ENCODE results near the gene G3BP1. TPM values are rescaled to one million over a fixed set of nuclear protein-coding genes. Genes with fewer than 3 reads are reported as not detected.

G3BP1 gene
- total and polyA plus RNA-seq, 4 experiments from 2014 or later: 178 to 193 (median 189) TPM

DNA sequence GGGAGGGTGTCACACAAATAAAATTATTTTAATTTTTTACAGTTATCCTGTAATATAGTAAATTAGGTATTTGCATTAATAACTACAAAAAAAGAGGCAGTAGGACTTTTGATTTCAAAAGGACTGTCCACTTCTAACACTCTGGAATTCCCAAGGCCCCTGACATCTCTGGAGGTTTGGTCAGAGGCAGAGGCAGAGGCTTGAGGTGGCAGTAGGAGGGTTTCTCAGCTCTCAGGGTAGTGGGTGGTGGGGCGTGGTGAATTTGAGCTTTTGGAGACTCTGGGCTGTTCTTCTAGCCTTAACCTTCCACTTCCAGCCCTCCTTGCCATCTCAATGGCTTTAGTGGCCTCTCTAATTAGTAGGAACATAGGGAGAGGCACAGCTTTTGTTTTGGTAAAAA lies 36.1 kb upstream of the G3BP1 start:
- ChIA-PET CTCF (ENCODE audit: partially characterized antibody) (interaction anchor here (1.4 kb wide), 1 partner anchor 11 kb away, joined by 3 read pairs; no protein-coding TSS in a partner anchor), POLR2A (ENCODE audit: partially characterized antibody) (interaction anchor here (1.4 kb wide), 1 partner anchor 17 kb away, joined by 3 read pairs; no protein-coding TSS in a partner anchor)
- peaks cover 4 to 8% (median 5%) of the 10 kb centered on the region in 4 donors for H3K4me1 Mint-ChIP-seq
- H3K27ac Mint-ChIP-seq: no peak overlapping the region
- H3K27me3 Mint-ChIP-seq: no peaks in the 10 kb centered on the region
- no peak overlapping the region for H3K4me3 Mint-ChIP-seq
- H3K27ac ChIP-seq (ENCODE audit: low read depth, low read length): no peak overlapping the region
- H3K9me3 Mint-ChIP-seq: no peaks in the 10 kb centered on the region
- H3K36me3 ChIP-seq (ENCODE audit: insufficient read depth, low read length): no peaks in the 10 kb centered on the region
- no peak for DNase-seq
- H3K4me3 ChIP-seq (ENCODE audit: low read length in 2 of 2): no peak overlapping the region
- no peaks in the 10 kb centered on the region for H3K27me3 ChIP-seq (ENCODE audit: insufficient read depth, low read length)
- H3K9me3 ChIP-seq (ENCODE audit: control insufficient read depth in 1 of 2, low read length in 2 of 2): no peaks in the 10 kb centered on the region
- intact Hi-C loops (cut with micrococcal nuclease): no loop called here
- H3K4me1 ChIP-seq (ENCODE audit: insufficient read depth, low read length): peaks cover 4% of the 10 kb centered on the region
- peaks cover 37 to 44% of the 10 kb centered on the region in 2 donors for H3K36me3 Mint-ChIP-seq

DNA sequence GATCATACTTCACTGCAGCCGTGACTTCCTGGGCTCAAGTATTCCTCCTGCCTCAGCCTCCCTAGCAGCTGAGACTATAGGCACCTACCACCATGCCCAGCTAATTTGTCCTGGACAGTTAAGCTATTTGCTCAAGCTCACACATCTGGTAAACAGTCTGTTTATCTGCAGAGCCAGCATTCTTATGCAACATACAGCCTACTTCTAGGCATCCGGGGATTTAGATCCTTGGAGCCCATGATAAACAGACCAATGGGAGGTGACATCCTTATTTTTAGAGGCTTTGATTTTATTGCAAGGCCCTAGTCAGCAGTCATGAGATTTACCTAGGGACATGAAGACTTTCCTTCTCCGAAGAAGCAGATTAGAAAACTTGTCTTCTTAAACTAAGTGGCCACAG lies 34.3 kb upstream of the G3BP1 start:
- POLR2A ChIA-PET (ENCODE audit: partially characterized antibody): no interaction called here
- intact Hi-C loops (cut with micrococcal nuclease): no loop called here
- no peak for DNase-seq
- no peak overlapping the region for H3K27ac Mint-ChIP-seq
- H3K4me3 ChIP-seq (ENCODE audit: low read length in 2 of 2): no peak overlapping the region
- no peaks in the 10 kb centered on the region for H3K27me3 Mint-ChIP-seq
- H3K4me1 ChIP-seq (ENCODE audit: insufficient read depth, low read length): peaks cover 9% of the 10 kb centered on the region
- H3K27me3 ChIP-seq (ENCODE audit: insufficient read depth, low read length): no peaks in the 10 kb centered on the region
- H3K36me3 Mint-ChIP-seq: peaks cover 35 to 52% of the 10 kb centered on the region in 2 donors
- H3K4me3 Mint-ChIP-seq: no peak overlapping the region
- H3K27ac ChIP-seq (ENCODE audit: low read depth, low read length): no peak overlapping the region
- CTCF ChIA-PET (ENCODE audit: partially characterized antibody): interaction anchor here (1.9 to 2.2 kb wide), 2 partner anchors 15 to 79 kb away, joined by 6 to 12 read pairs; no protein-coding TSS in a partner anchor
- H3K36me3 ChIP-seq (ENCODE audit: insufficient read depth, low read length): no peaks in the 10 kb centered on the region
- peaks cover 8 to 12% (median 10%) of the 10 kb centered on the region in 4 donors for H3K4me1 Mint-ChIP-seq
- H3K9me3 Mint-ChIP-seq: no peaks in the 10 kb centered on the region
- H3K9me3 ChIP-seq (ENCODE audit: control insufficient read depth in 1 of 2, low read length in 2 of 2): no peaks in the 10 kb centered on the region

DNA sequence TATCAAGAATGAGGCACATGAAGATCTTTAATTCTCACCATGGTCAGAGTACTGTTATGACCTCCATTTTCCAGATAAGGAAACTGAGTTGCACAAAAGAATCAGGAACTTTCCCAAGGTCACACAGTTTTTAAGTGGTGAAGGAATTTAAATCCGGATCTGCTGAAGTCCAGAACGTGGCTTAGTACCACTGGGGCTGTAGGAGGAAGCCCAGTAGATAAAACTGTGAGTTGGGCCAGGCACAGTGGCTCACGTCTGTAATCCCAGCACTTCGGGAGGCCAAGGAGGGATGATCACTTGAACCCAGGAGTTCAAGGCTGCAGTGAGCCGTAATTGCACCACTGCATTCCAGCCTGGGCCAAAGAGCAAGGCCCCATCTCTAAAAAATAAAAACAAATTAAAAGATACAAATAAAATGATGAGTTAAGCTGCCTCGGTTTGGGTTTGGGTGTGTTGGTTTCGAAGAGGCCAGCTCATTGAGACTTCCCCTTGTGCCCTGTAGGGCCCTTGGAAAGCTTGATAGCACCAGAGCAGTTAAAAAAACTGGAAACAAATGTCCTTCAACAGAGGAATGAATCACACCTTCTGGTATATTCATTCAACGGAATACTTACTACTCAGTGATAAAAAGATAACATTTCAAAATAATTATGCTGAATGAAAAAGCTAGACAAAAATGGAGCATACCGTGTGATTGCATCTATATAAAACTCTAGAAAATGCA lies 33.5 kb upstream of the G3BP1 start:
- CTCF ChIA-PET (ENCODE audit: partially characterized antibody): interaction anchor here (2.0 to 3.2 kb wide), 3 partner anchors 22 to 405 kb away, joined by 5 to 12 read pairs (median 11); no protein-coding TSS in a partner anchor
- intact Hi-C loops (cut with micrococcal nuclease): no loop called here
- no peaks in the 10 kb centered on the region for H3K9me3 Mint-ChIP-seq
- Histone ChIP-seq H3K27ac (ENCODE audit: low read depth, low read length) (no peak overlapping the region), H3K36me3 (ENCODE audit: insufficient read depth, low read length) (no peaks in the 10 kb centered on the region), H3K9me3 (ENCODE audit: control insufficient read depth in 1 of 2, low read length in 2 of 2) (no peaks in the 10 kb centered on the region), H3K27me3 (ENCODE audit: insufficient read depth, low read length) (no peaks in the 10 kb centered on the region), H3K4me3 (ENCODE audit: low read length in 2 of 2) (no peak overlapping the region), H3K4me1 (ENCODE audit: insufficient read depth, low read length) (peaks cover 9% of the 10 kb centered on the region)
- H3K27ac Mint-ChIP-seq: peak overlapping the region in 1 of 7 donors; percentile 57
- POLR2A ChIA-PET (ENCODE audit: partially characterized antibody): no interaction called here
- no peaks in the 10 kb centered on the region for H3K27me3 Mint-ChIP-seq
- DNase-seq: no peak
- H3K36me3 Mint-ChIP-seq: peaks cover 37 to 57% of the 10 kb centered on the region in 2 donors
- H3K4me1 Mint-ChIP-seq: peaks cover 8 to 16% (median 12%) of the 10 kb centered on the region in 4 donors
- no peak overlapping the region for H3K4me3 Mint-ChIP-seq

DNA sequence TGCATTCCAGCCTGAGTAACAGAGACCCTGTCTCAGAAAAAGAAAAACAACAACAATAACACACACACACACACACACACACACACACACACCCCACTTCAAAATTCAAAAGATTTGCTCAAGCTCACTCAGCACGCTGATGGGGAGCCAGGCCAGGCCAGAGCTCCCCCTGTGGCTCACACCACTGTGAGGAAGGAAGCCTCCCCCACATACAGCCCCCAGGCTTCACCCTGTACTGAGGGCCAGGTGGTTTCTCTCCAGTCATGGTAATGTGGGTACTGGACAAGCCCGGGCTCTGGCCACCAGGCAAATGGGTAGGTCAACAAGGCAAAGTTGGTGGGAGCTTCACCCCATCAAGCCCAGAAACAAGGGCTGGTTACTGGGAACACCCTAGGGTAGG lies 32.4 kb upstream of the G3BP1 start:
- Histone ChIP-seq H3K27ac (ENCODE audit: low read depth, low read length) (no peak overlapping the region), H3K4me3 (ENCODE audit: low read length in 2 of 2) (no peak overlapping the region), H3K9me3 (ENCODE audit: control insufficient read depth in 1 of 2, low read length in 2 of 2) (no peaks in the 10 kb centered on the region), H3K4me1 (ENCODE audit: insufficient read depth, low read length) (peaks cover 9% of the 10 kb centered on the region), H3K36me3 (ENCODE audit: insufficient read depth, low read length) (no peaks in the 10 kb centered on the region), H3K27me3 (ENCODE audit: insufficient read depth, low read length) (no peaks in the 10 kb centered on the region)
- POLR2A ChIA-PET (ENCODE audit: partially characterized antibody): no interaction called here
- no peak for DNase-seq
- peak overlapping the region in 1 of 7 donors; percentile 35 for H3K27ac Mint-ChIP-seq
- CTCF ChIA-PET (ENCODE audit: partially characterized antibody): interaction anchor here (0.9 to 3.2 kb wide), 13 partner anchors 8 to 404 kb away, joined by 3 to 22 read pairs (median 5); partner anchors contain the start of gene ATOX1
- H3K36me3 Mint-ChIP-seq: peaks cover 36 to 56% of the 10 kb centered on the region in 2 donors
- intact Hi-C loops (cut with micrococcal nuclease): no loop called here
- H3K4me3 Mint-ChIP-seq: no peak overlapping the region
- H3K9me3 Mint-ChIP-seq: no peaks in the 10 kb centered on the region
- peaks cover 9 to 17% (median 13%) of the 10 kb centered on the region in 4 donors for H3K4me1 Mint-ChIP-seq
- H3K27me3 Mint-ChIP-seq: no peaks in the 10 kb centered on the region

DNA sequence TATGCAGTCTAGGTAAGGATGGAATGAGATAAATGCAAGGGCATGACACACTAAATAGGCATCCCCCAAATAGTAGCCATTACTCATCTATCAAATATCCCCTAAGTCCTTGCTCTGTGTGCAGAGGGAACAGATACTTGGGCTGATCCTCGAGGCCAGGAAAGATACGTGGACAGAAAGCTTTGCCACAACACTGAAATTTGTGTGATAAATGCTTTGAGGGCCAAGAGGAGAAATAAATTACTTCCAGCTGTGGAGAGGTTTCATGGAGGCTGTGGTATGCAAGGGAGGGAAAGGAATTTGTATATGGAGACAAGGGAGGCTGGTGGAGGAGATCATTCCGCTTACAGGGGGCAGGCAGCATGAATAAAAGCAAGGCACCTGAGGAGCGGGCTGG lies 31.8 kb upstream of the G3BP1 start:
- POLR2A ChIA-PET (ENCODE audit: partially characterized antibody): interaction anchor here (0.9 kb wide), 1 partner anchor 18 kb away, joined by 3 read pairs; the partner anchor contains the start of gene ATOX1
- H3K4me3 ChIP-seq (ENCODE audit: low read length in 2 of 2): no peak overlapping the region
- H3K27ac ChIP-seq (ENCODE audit: low read depth, low read length): no peak overlapping the region
- peak overlapping the region in 1 of 8 donors; percentile 54 for H3K4me3 Mint-ChIP-seq
- peaks cover 14% of the 10 kb centered on the region for H3K4me1 ChIP-seq (ENCODE audit: insufficient read depth, low read length)
- H3K27ac Mint-ChIP-seq: no peak overlapping the region
- peaks cover 36 to 61% of the 10 kb centered on the region in 2 donors for H3K36me3 Mint-ChIP-seq
- no peaks in the 10 kb centered on the region for H3K27me3 Mint-ChIP-seq
- no peaks in the 10 kb centered on the region for H3K9me3 ChIP-seq (ENCODE audit: control insufficient read depth in 1 of 2, low read length in 2 of 2)
- no peaks in the 10 kb centered on the region for H3K27me3 ChIP-seq (ENCODE audit: insufficient read depth, low read length)
- CTCF ChIA-PET (ENCODE audit: partially characterized antibody): interaction anchor here (0.6 to 3.2 kb wide), 18 partner anchors 9 to 403 kb away, joined by 3 to 22 read pairs (median 5); partner anchors contain the start of genes ATOX1 and SLC36A1
- DNase-seq: no peak
- H3K4me1 Mint-ChIP-seq: peaks cover 9 to 19% (median 17%) of the 10 kb centered on the region in 4 donors
- H3K9me3 Mint-ChIP-seq: no peaks in the 10 kb centered on the region
- no peaks in the 10 kb centered on the region for H3K36me3 ChIP-seq (ENCODE audit: insufficient read depth, low read length)
- intact Hi-C loops (cut with micrococcal nuclease): loop anchor here (1.0 to 2.0 kb wide), 2 partner anchors 81 to 293 kb away; partner anchors contain the start of gene SLC36A1

DNA sequence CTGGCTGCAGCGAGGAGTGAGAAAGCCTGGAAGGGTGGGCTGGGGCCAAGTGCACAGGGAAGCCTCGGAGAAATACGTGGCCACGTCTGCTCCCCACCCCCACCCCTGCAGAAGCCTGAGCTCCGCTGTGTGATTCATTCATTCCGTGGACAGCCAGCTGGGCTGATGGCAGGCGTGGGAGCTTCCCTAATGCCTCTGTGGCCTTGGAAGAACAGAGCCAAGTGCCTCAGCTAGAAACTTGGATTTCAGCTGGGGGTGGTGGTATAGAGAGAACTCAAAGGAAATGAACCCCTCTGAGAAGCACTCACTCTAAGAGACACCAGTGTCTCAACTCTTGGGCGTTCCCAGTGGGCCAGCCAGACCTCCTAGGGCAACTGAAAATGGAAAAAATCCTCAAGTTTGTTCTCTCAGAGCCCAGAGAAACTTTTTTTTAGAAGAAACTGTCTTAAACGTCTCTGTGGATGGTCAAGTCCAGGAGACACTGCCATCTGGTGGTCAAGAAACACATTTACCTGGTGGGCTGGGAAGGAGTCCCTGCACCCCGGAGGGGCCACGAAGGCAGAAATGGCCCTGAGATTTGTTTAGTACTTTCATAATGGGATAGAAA lies 31.3 kb upstream of the G3BP1 start:
- ChIA-PET CTCF (ENCODE audit: partially characterized antibody) (interaction anchor here (0.6 to 3.2 kb wide), 20 partner anchors 9 to 402 kb away, joined by 3 to 22 read pairs (median 4); partner anchors contain the start of genes ATOX1 and SLC36A1), POLR2A (ENCODE audit: partially characterized antibody) (interaction anchor here (0.9 to 1.0 kb wide), 2 partner anchors 18 to 31 kb away, joined by 3 read pairs; partner anchors contain the start of gene ATOX1)
- DNase-seq: peak; percentile 38 to 58 (median 52)
- H3K27ac ChIP-seq (ENCODE audit: low read depth, low read length): no peak overlapping the region
- H3K27ac Mint-ChIP-seq: peak overlapping the region in 4 of 7 donors; percentile 5 to 75 (median 55)
- H3K4me1 Mint-ChIP-seq: peaks cover 14 to 24% (median 22%) of the 10 kb centered on the region in 4 donors
- peaks cover 19% of the 10 kb centered on the region for H3K4me1 ChIP-seq (ENCODE audit: insufficient read depth, low read length)
- H3K27me3 ChIP-seq (ENCODE audit: insufficient read depth, low read length): no peaks in the 10 kb centered on the region
- H3K4me3 Mint-ChIP-seq: peak overlapping the region in 1 of 8 donors; percentile 40
- H3K36me3 Mint-ChIP-seq: peaks cover 36 to 64% of the 10 kb centered on the region in 2 donors
- intact Hi-C loops (cut with micrococcal nuclease): loop anchor here (1.0 to 2.0 kb wide), 2 partner anchors 81 to 294 kb away; partner anchors contain the start of gene SLC36A1
- no peak overlapping the region for H3K4me3 ChIP-seq (ENCODE audit: low read length in 2 of 2)
- H3K27me3 Mint-ChIP-seq: no peaks in the 10 kb centered on the region
- H3K36me3 ChIP-seq (ENCODE audit: insufficient read depth, low read length): no peaks in the 10 kb centered on the region
- H3K9me3 ChIP-seq (ENCODE audit: control insufficient read depth in 1 of 2, low read length in 2 of 2): no peaks in the 10 kb centered on the region
- no peaks in the 10 kb centered on the region for H3K9me3 Mint-ChIP-seq
